Bronchial epithelial cell (primary cell): ENCODE results near the gene MS4A6A. TPM values are rescaled to one million over a fixed set of nuclear protein-coding genes. Genes with fewer than 3 reads are reported as not detected.

Source experiments
- DNase-seq: peaks from one replicate; pipeline ENCODE4 v3.0.0-alpha.2; 2010; ENCODE audit warnings: low read depth
- FAIRE-seq: peaks from 2 replicates; lab custom pipeline; 2011; peaks lifted over from hg19 to GRCh38; lab: Jason Lieb, UNC
- H3K27me3 ChIP-seq: 2 replicates; pipeline ENCODE4 v1.5.1; 2011; ENCODE audit warnings: low read length; ENCODE audit not compliant: control insufficient read depth, insufficient read depth
- H3K36me3 ChIP-seq: 2 replicates; pipeline ENCODE4 v1.5.1; 2011; ENCODE audit warnings: low read length; ENCODE audit not compliant: control insufficient read depth, insufficient read depth
- H3K4me3 ChIP-seq: 2 replicates; pipeline ENCODE4 v1.5.1; 2011; ENCODE audit warnings: mild to moderate bottlenecking, low read depth, low read length, control low read depth
- total RNA-seq: library from RNA; depleted of rRNA; stranded (reverse); fragments of >200 nt; gene quantifications from 2 replicates; pipeline ENCODE4 v1.2.1, GENCODE V29; 2014
- TF ChIP-seq, protein P1 (sequence below): IDR thresholded peaks from 2 replicates; pipeline ENCODE4 v1.5.1; 2011; ENCODE audit warnings: mild to moderate bottlenecking, moderate library complexity, low read length, control low read depth, inconsistent platforms; ENCODE audit not compliant: insufficient read depth, severe bottlenecking

Gene MS4A6A, protein sequence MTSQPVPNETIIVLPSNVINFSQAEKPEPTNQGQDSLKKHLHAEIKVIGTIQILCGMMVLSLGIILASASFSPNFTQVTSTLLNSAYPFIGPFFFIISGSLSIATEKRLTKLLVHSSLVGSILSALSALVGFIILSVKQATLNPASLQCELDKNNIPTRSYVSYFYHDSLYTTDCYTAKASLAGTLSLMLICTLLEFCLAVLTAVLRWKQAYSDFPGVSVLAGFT
- total RNA-seq, result not detected in 2 replicates

DNA sequence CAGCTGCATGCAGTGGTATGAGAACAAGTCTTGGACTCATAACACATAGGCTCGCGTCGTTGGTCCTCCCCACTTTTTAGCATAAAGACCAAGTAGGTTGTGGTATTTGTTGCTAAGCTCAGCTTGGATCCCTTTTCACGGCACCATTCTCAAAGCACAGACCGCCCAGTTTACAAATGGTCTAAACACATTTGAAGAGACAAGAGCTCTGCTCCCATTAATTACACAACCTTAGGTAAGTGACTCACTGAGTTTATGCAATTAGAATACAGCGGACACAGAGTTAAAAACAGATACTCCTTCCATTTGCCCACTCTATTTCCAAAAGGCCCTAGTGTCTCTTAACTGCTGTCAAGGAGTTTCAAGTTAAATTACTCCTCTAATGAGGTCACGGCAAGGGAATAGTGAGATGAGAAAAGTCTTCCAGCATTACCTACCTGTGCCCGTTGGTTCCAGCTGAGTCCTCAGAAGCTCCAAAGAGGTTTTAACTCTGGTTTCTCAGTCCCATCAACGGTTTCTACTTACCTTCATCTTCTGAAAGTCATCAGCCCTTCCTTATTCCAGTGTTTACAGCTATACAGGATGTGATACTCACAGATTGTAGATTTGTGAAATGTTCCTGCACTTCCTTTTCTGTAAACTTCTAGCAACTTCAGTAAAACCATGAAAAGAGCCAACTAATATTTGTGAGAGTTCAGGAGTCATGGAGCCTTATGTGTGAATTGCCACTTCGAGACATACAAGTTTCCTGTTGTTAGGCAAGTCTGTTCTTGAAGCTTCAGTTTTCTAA, at the start of gene MS4A6A:
MS4A6A (minus strand) TSS at position 543 of the 790 bp plus-strand sequence. CDS start 1,356 bp downstream, outside the sequence.
- TF ChIP-seq, protein P1, sequence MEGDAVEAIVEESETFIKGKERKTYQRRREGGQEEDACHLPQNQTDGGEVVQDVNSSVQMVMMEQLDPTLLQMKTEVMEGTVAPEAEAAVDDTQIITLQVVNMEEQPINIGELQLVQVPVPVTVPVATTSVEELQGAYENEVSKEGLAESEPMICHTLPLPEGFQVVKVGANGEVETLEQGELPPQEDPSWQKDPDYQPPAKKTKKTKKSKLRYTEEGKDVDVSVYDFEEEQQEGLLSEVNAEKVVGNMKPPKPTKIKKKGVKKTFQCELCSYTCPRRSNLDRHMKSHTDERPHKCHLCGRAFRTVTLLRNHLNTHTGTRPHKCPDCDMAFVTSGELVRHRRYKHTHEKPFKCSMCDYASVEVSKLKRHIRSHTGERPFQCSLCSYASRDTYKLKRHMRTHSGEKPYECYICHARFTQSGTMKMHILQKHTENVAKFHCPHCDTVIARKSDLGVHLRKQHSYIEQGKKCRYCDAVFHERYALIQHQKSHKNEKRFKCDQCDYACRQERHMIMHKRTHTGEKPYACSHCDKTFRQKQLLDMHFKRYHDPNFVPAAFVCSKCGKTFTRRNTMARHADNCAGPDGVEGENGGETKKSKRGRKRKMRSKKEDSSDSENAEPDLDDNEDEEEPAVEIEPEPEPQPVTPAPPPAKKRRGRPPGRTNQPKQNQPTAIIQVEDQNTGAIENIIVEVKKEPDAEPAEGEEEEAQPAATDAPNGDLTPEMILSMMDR, result no peak
- peak; percentile 44 for DNase-seq
- H3K36me3 ChIP-seq, result no peaks in the 10 kb centered on the region
- no peaks in the 10 kb centered on the region for H3K27me3 ChIP-seq
- H3K4me3 ChIP-seq, result no peak within 1 kb of the TSS
- no peak for FAIRE-seq

DNA sequence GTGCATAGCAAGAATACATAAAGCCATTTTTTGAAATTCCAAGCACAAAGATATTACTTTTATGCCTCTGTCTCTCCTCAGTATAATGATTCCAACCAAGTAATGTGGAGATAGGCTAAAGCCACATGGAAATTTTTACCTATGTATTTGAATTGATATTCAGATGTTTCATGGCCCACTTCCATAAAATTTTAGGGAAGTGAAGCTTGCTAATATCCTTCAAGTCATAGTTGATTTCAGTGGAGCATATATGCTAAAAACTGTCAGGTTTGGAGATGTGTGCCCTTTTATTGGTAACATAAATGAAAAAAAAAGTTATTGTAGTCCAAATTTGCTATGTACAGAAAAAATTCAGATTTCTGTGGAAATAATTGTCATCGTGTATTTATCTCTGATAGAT, 47.8 kb upstream of the MS4A6A start:
- Histone ChIP-seq H3K36me3 (no peaks in the 10 kb centered on the region), H3K4me3 (no peak overlapping the region), H3K27me3 (no peaks in the 10 kb centered on the region)
- DNase-seq (no peak), FAIRE-seq (no peak)
- TF ChIP-seq, protein P1, result no peak

GRCh38 chr11:60222141-60222540, 39.3 kb upstream of the MS4A6A start:
- FAIRE-seq (peak; percentile 7), DNase-seq (no peak)
- H3K27me3 ChIP-seq, result no peaks in the 10 kb centered on the region
- TF ChIP-seq, protein P1, result no peak
- no peak overlapping the region for H3K4me3 ChIP-seq
- no peaks in the 10 kb centered on the region for H3K36me3 ChIP-seq

DNA sequence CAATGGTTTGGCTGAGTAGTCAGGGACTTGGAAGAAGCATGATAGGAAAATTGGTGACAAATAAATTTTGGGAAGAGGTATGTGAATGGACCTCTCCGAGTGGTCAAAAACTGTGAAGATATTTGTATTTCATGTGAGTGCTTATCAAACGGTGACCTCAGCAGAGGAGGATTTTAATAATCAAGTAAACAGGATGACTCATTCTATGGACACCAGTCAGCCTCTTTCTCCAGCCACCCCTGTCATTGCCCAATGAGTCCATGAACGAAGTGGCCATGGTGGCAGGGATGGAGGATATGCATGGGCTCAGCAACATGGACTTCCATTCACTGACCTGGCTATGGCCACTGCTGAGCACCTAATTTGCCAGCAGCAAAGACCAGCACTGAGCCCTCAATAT, 38.8 kb upstream of the MS4A6A start:
- Histone ChIP-seq H3K36me3 (no peaks in the 10 kb centered on the region), H3K27me3 (no peaks in the 10 kb centered on the region), H3K4me3 (no peak overlapping the region)
- TF ChIP-seq, protein P1, result no peak
- DNase-seq (no peak), FAIRE-seq (no peak)

DNA sequence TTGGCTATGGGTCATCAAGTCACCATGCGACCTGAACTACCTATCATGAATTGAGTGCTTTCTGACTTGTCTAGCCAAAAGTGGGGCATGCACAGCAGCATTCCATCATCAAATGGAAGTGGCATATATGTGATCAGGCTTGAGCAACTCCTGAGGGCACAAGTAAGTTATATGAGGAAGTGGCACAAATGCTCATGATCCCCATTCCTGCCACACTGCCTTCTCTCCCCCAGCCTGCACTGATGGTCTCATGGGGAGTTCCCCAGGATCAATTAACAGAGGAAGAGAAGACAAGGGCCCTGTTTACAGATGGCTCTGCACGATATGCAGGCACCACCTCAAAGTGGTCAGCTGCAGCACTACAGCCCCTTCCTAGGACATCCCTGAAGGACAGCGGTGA, 38.3 kb upstream of the MS4A6A start:
- Histone ChIP-seq H3K36me3 (no peaks in the 10 kb centered on the region), H3K27me3 (no peaks in the 10 kb centered on the region), H3K4me3 (no peak overlapping the region)
- TF ChIP-seq, protein P1, result no peak
- FAIRE-seq (no peak), DNase-seq (no peak)
